ENCODE results near the gene CBLC.

The CBLC gene

GRCh38 chr19:44789943-44790483 lies 12.3 kb downstream of the CBLC start:
- Histone ChIP-seq H3K4me3 (ENCODE audit: low read depth, low read length) (no peak overlapping the region), H3K36me3 (ENCODE audit: control insufficient read depth in 2 of 2, insufficient read depth in 1 of 2, low read length in 2 of 2) (no peaks in the 10 kb centered on the region), H3K27ac (ENCODE audit: extremely low read depth, low read depth, low read length) (no peak overlapping the region), H3K9me3 (ENCODE audit: control insufficient read depth, insufficient read depth, low read depth, low read length) (no peaks in the 10 kb centered on the region), H3K4me1 (ENCODE audit: control insufficient read depth, insufficient read depth, low read length) (no peaks in the 10 kb centered on the region)
- CTCF ChIA-PET, result interaction anchor here (0.6 to 1.6 kb wide), 5 partner anchors 9 to 302 kb away, joined by 3 to 6 read pairs (median 3); no protein-coding TSS in a partner anchor
- no peak for TF ChIP-seq GLI2 (tag by site-specific recombination; IDR thresholded peaks at IDR 0.05; ENCODE audit: borderline replicate concordance, low read depth)
- no peak for TF ChIP-seq ZBTB8A (tag by site-specific recombination; IDR thresholded peaks at IDR 0.05)
- no peak for TF ChIP-seq ZNF146 (tag by site-specific recombination; IDR thresholded peaks at IDR 0.05)
- TF ChIP-seq ZNF155 (tag by site-specific recombination; IDR thresholded peaks at IDR 0.05), result no peak
- no peak for TF ChIP-seq KLF1 (tag by site-specific recombination; IDR thresholded peaks at IDR 0.05)
- no peak for TF ChIP-seq ZNF423 (tag by site-specific recombination; IDR thresholded peaks at IDR 0.05)
- no peak for TF ChIP-seq ZNF777 (tag by site-specific recombination; IDR thresholded peaks at IDR 0.05; ENCODE audit: borderline replicate concordance)
- TF ChIP-seq BCL11B (tag by site-specific recombination; IDR thresholded peaks at IDR 0.05; ENCODE audit: low read depth), result no peak
- TF ChIP-seq BCL11A (tag by site-specific recombination; IDR thresholded peaks at IDR 0.05; ENCODE audit: low read depth), result no peak
- TF ChIP-seq IKZF3 (tag by site-specific recombination; IDR thresholded peaks at IDR 0.05), result no peak
- TF ChIP-seq ZNF530 (tag by site-specific recombination; IDR thresholded peaks at IDR 0.05; ENCODE audit: low read depth), result no peak
- no peak for TF ChIP-seq ZNF549 (tag by site-specific recombination; IDR thresholded peaks at IDR 0.05)
- no peak for TF ChIP-seq ZNF621 (tag by site-specific recombination; IDR thresholded peaks at IDR 0.05)
- no peak for TF ChIP-seq PRDM4 (tag by site-specific recombination; IDR thresholded peaks at IDR 0.05)
- TF ChIP-seq ZNF785 (tag by site-specific recombination; IDR thresholded peaks at IDR 0.05), result no peak
- no peak for TF ChIP-seq ZNF10 (tag by site-specific recombination; IDR thresholded peaks at IDR 0.05)
- no peak for TF ChIP-seq ZNF214 (tag by site-specific recombination; IDR thresholded peaks at IDR 0.05; ENCODE audit: borderline replicate concordance)
- no peak for TF ChIP-seq ZNF558 (tag by site-specific recombination; IDR thresholded peaks at IDR 0.05)
- no peak for TF ChIP-seq ZBTB6 (tag by site-specific recombination; IDR thresholded peaks at IDR 0.05)
- POLR2A ChIA-PET, result interaction anchor here (1.1 kb wide), 1 partner anchor 19 kb away, joined by 3 read pairs; the partner anchor contains the start of gene BCAM

DNA sequence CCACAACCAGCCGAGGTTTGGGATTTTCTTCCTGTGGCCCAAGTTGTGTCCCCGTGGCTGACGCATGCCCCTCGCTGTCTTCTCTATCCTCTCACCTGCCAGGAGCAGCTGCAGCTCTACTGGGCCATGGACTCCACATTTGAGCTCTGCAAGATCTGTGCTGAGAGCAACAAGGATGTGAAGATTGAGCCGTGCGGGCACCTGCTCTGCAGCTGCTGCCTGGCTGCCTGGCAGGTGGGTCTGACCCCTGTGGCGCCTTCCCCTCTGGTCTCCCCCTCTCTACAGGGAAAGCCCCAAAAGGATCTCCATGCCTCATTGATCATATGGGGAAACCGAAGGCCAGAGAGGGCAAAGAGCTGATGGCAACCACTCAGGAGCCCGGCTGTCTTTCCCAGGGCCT lies 14.6 kb downstream of the CBLC start:
- POLR2A ChIA-PET, result interaction anchor here (0.5 kb wide), 1 partner anchor 242 kb away, joined by 3 read pairs; no protein-coding TSS in a partner anchor
- Histone ChIP-seq H3K27ac (ENCODE audit: extremely low read depth, low read depth, low read length) (no peak overlapping the region), H3K4me3 (ENCODE audit: low read depth, low read length) (no peak overlapping the region), H3K36me3 (ENCODE audit: control insufficient read depth in 2 of 2, insufficient read depth in 1 of 2, low read length in 2 of 2) (no peaks in the 10 kb centered on the region), H3K9me3 (ENCODE audit: control insufficient read depth, insufficient read depth, low read depth, low read length) (no peaks in the 10 kb centered on the region), H3K4me1 (ENCODE audit: control insufficient read depth, insufficient read depth, low read length) (no peaks in the 10 kb centered on the region; the same call in 1 of the 2 replicates)
- CTCF ChIA-PET, result interaction anchor here (0.6 to 2.2 kb wide), 4 partner anchors 8 to 52 kb away, joined by 3 to 11 read pairs (median 5); no protein-coding TSS in a partner anchor
- TF ChIP-seq, protein P1, sequence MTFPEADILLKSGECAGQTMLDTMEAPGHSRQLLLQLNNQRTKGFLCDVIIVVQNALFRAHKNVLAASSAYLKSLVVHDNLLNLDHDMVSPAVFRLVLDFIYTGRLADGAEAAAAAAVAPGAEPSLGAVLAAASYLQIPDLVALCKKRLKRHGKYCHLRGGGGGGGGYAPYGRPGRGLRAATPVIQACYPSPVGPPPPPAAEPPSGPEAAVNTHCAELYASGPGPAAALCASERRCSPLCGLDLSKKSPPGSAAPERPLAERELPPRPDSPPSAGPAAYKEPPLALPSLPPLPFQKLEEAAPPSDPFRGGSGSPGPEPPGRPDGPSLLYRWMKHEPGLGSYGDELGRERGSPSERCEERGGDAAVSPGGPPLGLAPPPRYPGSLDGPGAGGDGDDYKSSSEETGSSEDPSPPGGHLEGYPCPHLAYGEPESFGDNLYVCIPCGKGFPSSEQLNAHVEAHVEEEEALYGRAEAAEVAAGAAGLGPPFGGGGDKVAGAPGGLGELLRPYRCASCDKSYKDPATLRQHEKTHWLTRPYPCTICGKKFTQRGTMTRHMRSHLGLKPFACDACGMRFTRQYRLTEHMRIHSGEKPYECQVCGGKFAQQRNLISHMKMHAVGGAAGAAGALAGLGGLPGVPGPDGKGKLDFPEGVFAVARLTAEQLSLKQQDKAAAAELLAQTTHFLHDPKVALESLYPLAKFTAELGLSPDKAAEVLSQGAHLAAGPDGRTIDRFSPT (tag by site-specific recombination; IDR thresholded peaks at IDR 0.05), result no peak
- no peak for TF ChIP-seq ZNF514 (tag by site-specific recombination; IDR thresholded peaks at IDR 0.05)
